Raji (cell line): ENCODE measurements around the gene ADCY5.

Source experiments
- POLR2A ChIP-seq: IDR thresholded peaks from 2 replicates; pipeline ENCODE4 v1.6.1; 2011; ENCODE audit warnings: low read depth, low read length, control low read depth; ENCODE audit not compliant: insufficient read depth

ADCY5 gene

DNA sequence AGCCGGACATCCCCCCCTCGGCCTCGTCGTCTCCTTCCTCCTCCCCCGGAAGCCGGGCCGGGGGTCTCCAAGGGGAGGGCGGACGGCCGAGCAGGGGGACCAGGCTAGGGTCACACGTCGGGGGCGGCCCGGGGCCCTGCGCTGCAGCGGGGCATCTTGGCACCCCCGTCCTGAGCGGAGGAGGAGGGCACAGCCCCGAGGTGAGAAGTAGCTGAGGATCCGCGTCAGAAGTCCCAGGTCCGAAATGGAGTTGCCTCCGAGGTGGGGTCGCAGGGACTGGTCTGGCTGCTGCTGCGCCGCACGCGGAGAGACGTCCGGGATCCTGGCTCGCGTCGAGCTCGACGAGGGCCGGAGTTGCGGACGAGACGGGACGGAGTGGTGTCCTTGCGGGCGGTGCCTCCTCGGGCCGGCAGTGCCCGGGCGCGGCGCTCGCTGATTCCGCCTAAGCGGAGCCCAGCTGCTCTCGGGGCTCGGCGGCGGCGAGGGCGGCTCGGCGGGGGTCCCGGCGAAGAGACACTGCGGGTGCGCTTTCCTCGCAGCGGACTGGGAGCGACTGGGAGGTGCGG, at the start of gene ADCY5:
ADCY5 (minus strand) TSS at position 555 of the 566 bp plus-strand sequence; CDS start at position 10, 545 bp downstream.
- no peak for TF ChIP-seq POLR2A

DNA sequence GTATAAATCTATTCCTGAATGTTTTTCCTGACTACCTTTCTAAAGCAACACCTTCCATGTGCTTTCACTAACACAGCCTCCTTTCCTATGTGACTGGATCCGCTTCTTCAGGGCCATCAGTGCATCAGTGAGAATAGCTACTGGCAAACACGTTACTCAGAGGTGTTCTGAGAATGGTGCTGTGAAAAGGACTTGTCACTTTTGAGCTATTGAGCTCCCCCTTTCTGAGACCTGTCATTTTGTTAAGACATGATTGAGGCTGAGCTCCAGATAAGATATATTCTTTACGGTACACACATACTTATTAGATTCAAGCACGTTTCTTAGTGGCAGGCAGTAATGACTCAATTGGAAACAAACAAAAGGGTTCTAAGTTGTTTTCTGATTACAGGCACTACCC, 45.0 kb upstream of the ADCY5 start:
- TF ChIP-seq POLR2A: no peak

DNA sequence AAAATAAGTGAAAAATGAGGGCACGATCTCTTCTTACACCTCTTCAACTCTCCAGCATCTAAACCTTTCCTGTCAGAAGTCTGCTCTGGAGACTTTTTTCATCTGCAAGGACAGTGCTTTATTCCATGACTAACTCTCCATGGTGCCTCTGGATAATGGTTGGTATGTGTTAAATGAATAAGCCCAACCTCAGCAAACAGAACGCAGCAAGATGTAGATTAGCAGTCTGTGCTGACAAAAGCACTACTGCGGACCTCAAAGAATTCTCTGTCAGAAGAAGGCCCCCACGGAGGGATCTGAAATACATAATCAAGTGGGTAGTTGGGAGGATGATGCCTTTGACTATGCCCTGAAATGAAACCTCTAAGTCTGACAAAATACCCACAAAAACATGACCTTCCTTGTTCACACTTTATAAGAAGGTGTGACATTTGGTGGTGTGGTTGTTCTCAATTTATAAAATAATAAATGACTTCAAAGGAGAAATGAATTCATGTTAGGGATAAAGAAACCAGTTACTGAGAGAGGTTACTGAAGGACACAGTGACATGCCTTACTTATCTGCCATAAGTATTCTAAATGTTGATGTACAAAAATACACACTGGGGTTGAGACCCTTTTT, 43.2 kb upstream of the ADCY5 start:
- no peak for TF ChIP-seq POLR2A

DNA sequence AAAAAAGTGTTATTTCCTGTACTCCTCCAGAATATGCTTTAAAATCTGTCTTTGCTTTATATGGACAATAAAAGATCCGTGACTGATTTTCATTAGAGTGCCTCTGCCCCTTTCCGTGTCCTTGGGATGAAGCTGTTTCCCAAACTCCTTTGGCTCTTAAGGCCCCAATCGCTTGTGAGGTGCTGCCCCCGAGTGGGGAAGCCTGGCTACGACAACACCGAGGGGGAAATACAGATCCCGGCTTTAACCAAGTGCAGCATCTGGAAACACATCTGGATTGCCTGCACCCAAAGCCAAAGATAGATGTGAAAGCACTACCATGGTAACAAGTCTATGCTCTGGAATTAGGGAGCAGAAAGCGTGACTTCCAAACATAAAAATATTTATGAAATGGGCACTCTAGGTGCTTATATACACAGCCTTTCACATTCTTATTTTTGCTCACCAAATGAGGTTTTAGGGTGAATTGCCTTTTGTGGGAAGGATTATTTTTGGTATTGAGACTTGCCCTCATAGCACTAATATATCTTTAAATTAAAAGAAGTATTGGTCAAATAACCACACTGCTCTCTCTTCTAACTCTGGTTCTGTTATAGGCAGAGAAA, 40.6 kb upstream of the ADCY5 start:
- TF ChIP-seq POLR2A: no peak

DNA sequence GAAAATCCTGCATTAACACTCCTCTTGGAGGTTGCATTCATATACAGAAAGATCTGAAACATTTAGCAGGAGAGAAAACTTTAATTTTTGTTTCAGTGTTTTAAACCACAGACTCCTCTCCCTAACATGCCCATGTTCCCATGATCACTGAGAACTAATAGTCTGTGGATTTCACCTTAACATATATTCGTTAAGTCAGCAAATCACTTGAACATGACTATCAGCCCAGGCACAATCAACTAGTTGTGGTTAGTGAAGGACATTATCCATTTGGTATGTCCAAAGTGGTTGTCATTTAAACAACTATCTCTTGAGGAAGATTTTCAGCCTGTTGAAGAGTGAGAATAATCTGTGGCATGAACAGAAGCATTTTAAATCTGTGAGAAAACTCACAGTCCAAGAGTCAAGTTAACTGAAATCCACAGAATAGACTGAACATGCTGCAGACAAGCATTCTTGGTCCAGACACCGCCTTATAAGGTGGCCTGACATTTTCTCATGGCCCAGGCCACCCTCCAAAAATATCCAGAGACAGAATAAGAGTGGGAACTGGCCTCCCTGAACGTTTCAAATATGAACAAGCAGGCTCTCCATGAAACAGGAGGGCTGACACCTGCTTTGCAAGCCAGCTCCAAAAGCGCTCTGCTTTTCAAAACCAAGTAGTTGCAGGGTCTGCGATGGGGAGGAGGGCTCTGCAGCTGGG, 39.9 kb upstream of the ADCY5 start:
- no peak for TF ChIP-seq POLR2A

DNA sequence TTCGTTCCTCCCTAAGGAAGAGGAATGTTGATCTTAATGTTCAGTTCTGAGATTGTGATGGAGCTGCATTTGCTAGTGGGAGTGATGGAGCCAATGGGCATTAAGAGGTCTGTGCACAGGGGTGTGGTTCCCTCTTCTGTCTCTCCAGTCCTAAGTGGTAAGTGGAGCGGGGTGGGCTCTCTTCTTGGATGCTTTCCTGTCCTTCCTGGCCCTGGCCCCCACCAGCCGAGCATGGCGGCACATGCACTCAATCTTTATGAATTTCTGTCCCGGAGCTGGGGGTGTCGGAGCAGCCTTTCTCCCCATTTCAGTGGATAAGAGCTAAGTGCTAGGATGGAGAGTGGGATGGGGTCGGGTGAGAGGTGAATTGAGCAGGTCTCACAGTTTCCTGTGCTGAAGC, 37.6 kb upstream of the ADCY5 start:
- TF ChIP-seq POLR2A: no peak

DNA sequence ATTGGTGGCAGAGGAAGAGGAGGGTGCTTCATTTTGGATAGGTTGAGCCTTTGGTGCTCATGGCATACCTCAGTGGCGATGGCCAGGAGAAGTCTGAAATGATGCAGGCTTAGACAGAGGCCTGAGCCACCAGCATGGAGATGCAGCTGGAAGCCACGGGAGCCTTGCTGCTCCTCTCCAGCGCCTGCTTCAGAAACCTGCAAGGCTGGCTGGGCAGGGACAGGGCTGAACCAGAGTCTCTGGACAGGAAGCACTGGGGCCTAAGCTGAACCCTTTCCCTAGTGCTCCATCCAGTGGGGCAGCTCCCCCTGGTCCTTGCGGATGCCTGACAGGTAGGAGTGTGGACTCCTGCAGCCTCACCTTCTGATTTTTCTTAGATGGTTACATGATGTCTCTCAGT, 36.7 kb upstream of the ADCY5 start:
- TF ChIP-seq POLR2A: no peak

DNA sequence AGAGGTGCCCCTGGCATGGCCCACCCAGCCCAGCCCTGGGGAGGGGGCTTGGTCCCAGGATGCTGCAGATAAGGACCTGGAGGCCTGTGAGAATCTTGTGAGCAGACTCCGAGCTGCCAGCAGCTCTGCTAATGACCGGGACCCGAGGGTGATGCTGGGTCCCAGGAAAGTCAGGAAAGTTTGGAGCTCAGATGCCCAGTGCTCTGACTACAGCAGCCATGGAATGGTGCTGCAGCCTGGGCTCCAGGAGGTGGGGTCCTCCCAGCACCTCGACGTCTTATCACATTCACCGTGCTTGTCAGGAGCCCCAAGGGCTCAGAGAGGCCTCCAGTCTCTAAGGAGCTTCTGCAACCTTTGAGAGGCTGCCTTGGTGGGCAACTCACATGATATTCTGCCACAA, 34.3 kb upstream of the ADCY5 start:
- TF ChIP-seq POLR2A: no peak

DNA sequence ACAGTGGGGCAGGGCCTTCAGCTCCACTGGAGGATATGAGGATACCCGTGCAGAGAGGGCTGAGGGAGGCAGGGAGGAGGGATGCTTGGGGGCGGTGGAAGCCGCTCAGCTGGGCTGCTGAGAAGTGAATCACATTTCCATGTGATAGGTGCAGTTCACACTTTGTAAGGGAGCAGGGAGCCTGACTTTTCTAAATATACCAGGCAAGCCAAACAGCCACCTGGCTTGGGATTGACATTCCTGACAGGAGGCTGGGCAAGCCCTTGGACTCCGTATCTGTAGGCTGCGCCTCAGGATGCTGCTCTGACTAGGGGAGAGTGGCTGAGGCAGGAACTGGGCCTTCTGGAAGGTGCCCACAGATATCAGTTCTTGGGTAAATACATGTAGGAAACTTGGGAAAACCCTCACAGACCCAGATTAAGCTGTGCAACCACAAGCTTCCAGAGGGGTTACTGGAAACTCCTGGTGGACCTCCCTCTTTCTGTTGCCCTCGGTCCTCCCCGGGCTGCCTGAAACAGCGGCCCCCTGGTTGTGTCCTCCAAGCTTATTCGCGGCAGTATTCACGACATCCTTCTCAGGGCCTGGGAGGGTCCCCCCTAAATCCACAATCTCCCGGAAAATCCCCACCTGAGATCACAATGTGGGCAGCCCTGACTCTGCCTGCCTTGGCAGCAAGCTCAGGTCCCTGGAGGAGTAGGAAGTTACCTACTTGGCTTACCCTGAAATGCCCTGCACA, 33.0 kb upstream of the ADCY5 start:
- no peak for TF ChIP-seq POLR2A

DNA sequence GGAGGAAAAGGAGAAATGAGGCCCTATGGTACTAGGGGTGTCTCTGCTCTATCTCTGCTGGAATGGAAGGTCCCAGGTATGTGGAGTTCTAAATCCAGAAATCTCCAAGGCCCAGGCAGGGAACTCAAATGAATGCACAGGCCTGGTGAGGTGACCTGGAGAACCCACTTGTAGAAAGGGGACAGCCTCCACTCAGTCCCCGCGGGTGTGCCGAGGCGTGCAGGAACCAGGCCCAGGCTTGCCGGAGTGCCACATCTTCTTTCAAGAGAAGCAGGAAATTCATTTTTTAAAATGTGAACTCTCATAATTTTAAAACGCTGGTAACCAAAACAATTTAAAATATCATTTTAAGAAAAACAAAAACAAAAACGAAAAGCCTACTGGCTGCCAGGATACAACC, 32.2 kb upstream of the ADCY5 start:
- no peak for TF ChIP-seq POLR2A

DNA sequence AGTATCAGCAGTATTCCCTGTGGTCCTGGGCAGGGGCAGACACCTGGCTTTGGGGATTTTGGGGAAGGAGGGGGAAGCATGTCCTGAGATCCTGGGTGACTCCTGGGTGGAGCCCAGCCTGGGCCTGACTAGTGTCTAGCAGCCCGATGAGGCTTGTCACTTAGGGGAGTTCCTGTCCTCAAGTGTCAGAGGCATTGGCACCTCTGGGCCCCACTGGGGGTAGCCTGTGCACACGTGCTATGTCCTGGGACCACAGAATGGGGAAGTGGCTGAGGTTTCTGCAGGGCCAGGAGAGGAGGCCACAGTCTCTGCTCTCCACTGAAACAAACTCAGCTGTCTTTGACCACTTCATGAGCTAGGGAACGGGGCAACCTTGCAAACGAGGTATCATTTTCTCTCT, 31.5 kb upstream of the ADCY5 start:
- TF ChIP-seq POLR2A: no peak

DNA sequence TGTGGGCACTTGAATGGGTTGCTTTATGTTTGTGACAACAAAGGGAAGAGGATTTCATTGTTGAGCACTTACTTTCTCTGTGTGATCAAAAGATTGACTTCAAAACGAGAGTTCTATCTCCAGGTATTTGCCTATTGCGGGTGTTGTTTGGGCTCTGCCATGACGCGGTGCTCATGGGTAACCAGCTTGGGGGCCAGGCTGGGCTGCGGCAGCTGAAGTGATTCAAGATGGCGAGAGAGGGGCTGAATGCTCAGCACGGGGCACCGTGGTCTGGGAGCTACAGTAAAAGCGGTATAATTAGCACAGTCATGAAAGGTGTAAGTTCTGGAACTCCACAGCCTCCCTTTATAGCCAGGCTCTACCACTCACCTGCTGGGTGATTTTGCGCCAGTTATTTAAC, 31.0 kb upstream of the ADCY5 start:
- TF ChIP-seq POLR2A: no peak

DNA sequence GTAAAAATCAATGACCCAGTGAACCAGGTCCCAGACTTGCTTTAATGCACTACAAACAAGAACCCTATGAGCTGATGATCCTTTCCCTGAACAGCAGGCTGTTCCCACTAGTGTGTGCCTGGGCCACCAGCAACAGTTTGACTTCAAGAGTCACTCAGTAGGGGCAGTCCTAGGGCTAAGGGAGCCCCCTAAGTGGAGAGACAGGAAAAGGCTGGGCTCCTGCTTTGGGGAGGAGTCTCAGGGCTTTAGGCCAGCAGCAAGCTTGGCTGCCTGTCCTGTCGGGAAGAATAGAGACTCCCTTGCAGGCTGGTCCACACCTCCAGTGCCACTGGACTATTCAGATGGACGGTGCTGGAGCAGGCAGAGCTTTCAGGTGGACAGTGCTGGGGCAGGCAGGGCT, 29.4 kb upstream of the ADCY5 start:
- TF ChIP-seq POLR2A: no peak

DNA sequence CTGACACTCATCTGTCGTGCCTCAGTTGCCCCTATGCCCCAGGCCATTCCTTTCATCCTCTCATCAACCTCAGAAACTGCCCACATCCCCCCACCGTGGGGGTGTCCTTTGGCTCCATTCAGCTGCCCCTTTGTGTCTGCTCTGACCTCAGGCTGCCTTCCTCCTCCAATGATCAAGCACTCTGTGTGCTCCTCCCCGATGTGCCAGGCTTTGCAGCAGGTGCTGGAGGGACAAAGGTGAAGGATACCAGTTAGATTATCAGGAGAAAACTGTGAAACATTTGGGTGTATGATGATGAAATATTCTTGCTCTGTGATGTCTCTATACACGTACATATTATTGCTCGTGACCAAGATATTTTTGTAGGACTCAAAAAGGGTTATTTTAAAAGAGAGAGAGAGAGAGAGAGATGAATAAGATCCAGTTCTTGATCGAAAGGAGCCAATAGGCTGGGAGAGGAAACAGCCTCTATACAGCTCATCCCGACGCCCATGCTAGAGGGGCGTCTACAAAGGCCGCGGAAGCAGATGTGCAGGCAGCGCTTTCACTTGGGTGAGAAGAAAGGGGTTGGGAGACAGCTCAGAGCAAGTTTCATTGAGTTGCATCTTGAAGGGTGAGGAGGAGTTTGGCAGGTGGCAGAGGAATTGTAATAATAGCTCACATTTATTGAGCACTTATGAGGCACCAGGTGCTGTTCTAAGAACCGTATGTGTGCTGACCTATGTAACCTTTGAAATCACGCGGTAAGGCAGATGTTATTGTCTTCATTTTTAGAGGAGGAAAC, 28.3 kb upstream of the ADCY5 start:
- no peak for TF ChIP-seq POLR2A

DNA sequence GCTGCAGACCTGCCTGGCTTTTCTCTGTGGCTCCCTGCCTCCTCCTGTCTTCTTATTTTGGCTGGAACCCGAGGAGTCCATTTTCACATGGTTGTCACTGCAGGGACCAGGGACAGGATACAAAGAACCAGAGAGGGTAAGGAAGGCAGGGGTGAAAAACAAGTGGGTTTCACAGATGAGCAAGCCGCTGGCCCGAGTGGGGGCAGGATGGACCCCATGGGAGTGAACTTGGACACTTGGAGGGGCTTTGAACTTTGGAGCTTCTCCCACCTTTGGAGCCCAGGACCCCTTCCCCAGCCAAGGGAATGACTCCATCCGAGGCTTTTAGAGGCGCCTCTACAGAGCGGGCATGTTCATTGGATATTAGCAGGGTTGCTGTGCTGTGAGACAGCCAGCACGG, 26.9 kb upstream of the ADCY5 start:
- TF ChIP-seq POLR2A: no peak
